ENCODE data around the gene TMC6.
A peak's percentile ranks its signal among the peaks of the same experiment; 100 is the strongest.
"Not testable (repeated sequence)": the region's sequence is repeated elsewhere in the genome, so short reads cannot be mapped to it uniquely, and the experiment has no call there.

TMC6 gene

GRCh38 chr17:78154903-78155811 lies 26.6 kb upstream of the TMC6 start:
- no peak for DNase-seq (ENCODE audit: low spot score)

DNA sequence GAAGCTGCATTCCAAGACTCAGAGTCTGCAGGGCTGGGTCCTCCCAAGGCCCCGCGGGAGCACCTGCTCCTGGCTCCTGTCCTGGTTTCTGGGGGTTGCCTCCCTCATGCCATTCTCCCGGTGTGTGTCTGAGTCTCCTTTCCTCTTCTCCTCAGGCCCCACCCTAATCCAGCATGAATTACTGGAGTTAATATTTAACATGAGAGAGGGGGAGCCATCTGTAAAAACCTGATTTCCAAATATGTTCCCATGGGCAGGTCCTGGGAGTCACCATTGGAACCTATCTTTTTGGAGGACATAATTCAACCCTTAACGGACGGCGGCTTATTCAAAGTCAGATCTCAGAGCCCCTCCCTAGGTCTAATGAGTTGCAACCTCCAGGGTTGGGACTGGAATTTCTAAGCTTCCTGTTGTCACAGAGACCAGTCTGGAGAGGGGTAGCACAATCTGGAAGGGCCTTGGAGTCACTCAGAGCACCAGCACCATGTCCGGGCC lies 23.0 kb upstream of the TMC6 start:
- peak; percentile 90 for DNase-seq (ENCODE audit: low spot score)

GRCh38 chr17:78148286-78149016 lies 19.9 kb upstream of the TMC6 start:
- no peak for DNase-seq (ENCODE audit: low spot score)

DNA sequence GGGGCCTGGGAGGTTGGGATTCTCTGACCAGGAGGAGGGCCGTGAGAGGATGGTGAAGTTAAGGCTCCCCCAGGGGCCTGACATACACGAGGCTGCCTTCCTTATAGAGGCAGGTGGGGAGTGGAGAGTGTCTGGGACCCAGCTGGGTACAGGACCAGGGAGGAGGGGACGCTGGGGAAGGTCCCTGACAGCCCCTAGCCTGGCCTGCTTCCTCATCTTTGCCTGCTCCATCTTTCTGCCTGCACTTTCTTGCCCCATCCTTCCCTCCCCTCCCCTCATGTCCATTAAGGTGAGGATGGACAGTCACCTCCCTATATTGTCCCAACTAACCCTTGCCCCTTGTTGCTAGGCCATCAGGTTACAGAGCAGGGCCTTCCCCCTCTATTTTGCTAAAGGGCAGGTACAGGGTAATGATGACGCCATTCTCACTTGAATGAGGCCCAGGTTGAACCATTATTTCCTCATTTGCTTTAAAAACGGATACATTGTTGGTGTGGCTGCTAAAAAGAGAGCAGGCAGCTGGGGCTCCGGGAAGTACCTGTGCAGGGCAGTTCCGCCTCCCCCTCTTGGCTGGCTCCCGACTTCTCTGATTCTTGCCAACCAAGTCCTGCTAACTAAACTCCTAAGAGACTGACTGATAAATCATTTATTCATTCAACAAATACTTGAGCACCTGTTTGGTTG lies 18.9 kb upstream of the TMC6 start:
- DNase-seq (ENCODE audit: low spot score): no peak

- DNase-seq (ENCODE audit: low spot score): no peak
These were observed 18.3 kb upstream of the TMC6 start for GRCh38 chr17:78146881-78147280.

GRCh38 chr17:78146471-78146869 lies 17.9 kb upstream of the TMC6 start:
- no peak for DNase-seq (ENCODE audit: low spot score)

DNA sequence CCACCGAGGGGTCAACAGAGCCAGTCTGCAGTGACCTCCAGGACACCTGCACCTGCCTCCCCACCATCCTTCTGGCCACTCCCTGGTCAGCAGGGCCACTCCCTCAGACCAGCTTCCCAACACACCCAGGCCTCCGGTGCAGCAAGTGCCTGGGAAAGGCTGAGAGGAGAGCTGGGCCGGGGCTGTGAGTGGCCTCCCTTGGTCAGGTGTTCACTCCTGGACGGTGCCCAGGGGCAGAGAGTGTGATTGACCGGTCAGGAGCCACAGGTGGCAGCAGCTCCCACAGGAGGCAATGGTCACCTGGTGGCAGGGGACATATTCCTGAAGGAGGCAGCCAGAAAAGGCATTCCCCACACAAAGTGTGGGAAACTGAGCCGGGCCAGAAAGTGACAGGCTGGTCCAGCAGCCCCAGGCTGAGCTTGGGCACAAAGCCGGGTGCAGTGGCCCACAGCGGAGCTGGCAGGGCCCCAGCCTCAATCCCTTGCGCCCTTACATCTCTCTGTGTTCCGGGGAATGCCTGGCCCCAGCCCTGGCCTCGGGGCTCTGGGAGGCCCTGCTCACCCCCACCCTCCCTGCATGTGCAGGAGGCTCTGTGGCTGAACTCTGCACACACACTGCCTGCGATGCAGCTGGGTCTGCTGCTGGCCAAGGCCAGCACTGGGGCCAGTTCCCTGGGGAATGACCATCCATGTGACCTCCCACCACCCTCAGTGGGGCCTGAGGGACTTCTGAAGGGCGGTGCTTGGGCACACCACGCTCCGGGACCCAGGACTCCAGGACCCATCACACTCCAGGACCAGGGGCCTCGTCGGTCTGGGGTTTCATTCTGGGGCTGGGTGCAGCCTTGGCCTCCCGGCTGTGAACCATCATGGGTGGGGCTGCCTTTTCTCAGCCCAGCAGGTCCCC lies 16.4 kb upstream of the TMC6 start:
- DNase-seq (ENCODE audit: low spot score): peak; percentile 29

DNA sequence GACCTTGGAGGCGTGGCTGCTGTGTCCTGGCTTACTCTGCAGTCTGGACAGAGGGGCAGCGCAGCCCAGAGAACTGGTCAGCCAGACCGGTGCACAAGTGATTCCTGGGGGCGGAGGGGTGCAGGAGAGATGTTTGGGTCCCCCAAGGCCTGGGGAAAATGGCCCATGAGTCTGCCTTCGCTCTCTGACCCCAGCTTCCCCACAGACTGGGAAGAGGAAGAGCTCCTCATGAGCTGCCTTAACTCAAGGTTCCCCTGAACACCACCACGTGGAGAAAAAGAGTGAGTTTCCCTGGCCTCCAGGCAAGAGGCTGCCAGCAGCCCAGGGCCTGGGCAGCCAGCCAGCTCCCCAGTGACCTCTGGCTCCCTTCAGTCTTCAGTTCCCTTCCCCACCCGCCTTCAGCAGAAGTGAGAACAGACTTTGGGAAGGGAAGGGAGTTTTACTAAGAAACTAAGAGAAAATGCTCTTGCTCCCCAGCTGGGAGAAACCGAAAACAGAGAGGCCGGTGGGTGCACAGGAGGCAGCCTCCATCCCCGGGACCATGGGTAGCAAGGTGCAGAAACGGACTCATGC lies 15.7 kb upstream of the TMC6 start:
- peak; percentile 78 for DNase-seq (ENCODE audit: low spot score)

GRCh38 chr17:78143214-78144146 lies 14.9 kb upstream of the TMC6 start:
- no peak for DNase-seq (ENCODE audit: low spot score)

GRCh38 chr17:78142119-78142861 lies 13.7 kb upstream of the TMC6 start:
- peak; percentile 93 for DNase-seq (ENCODE audit: low spot score)

DNA sequence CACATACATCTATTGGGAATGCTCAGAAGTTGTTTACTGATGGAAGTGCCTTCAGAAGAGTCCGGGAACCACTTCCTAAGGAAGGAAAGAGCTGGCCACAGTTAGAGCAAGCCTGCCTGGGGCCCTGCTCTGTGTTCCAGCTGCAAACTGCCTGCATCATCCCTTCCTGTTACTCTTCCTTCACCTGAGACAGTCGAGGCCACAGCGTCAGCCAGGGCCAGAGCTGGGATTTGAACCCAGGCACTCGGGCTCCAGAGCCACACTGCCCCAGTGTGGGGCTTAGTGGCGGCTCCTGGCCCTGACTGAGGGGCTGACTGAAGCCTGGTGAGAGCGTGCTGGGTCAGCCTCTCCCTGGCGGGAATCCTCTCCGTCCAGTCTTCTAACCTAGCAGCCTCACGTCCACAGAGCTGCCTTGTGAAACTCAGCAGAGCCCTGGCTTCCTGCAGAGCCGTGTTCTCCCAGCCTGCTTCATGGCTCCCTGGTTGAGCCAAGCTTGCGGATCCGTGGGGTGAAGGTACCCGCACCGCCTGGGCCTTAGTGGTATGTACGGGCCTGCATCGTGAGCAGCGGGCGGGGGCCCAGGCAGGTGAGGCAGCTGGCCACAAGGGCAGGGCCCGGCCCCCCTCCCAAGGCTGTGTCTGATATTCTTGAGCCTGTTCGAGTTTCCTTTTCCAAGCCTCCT lies 13.0 kb upstream of the TMC6 start:
- DNase-seq (ENCODE audit: low spot score): no peak

- peak; percentile 98 for DNase-seq (ENCODE audit: low spot score)
These were observed 11.9 kb upstream of the TMC6 start for GRCh38 chr17:78140169-78141051.

- not testable (repeated sequence) for DNase-seq (ENCODE audit: low spot score)
These were observed 11.3 kb upstream of the TMC6 start for GRCh38 chr17:78139861-78140168.

DNA sequence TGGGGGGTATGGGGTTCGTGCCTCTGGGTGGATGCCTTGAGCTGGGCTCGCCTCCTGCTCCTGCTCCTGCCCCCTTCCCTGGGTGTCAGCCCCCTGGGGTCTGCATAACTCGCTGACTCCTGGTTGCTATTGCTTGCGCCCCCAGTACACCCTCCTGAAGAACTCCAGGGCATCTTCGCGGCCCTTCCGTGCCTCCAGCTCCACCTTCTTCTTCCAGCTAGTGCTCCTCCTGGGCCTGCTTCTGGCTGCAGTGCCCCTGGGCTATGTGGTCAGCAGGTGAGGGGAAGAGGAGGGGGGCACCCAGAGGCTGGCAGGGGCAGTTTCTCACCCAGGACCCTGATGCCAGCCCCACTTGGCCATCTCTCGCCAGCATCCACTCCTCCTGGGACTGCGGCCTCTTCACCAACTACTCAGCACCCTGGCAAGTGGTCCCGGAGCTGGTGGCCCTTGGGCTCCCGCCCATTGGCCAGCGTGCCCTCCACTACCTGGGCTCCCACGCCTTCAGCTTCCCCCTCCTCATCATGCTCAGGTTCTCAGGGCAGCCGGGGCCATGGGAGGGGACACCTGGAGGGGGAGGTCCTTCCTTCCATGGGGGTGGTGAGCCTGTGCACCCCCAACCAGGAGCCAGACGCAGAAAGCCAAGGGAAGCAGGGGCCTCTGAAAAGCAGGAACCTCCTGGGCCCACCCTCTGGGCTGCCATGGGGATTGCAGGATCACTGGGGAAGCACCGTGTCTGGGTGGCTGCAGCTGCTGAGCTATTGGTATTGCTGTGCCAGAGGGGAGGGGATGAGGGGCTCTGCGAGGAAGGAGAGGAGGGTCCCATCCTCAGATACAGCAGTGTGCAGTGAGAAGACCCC lies 9.9 kb upstream of the TMC6 start:
- no peak for DNase-seq (ENCODE audit: low spot score)

- DNase-seq (ENCODE audit: low spot score): no peak
These were observed 9.0 kb upstream of the TMC6 start for GRCh38 chr17:78137392-78138203.

Measured in LoVo (cell line).